HepG2 (cell line): ENCODE measurements around the gene FBXO24. TPM values are rescaled to one million over a fixed set of nuclear protein-coding genes. Genes with fewer than 3 reads are reported as not detected.

ENCODE experiments used
- ARNT2 ChIP-seq: sonication (generic); formaldehyde crosslinking; IDR thresholded peaks from 2 replicates; pipeline ENCODE4 v1.8.0; 2022; ENCODE audit warnings: mild to moderate bottlenecking, low read depth, missing genetic modification reagents, moderate library complexity
- ELF3 ChIP-seq: IDR thresholded peaks from 2 replicates; pipeline ENCODE4 v1.6.1; 2016; ENCODE audit warnings: missing genetic modification reagents, missing compliant biosample characterization
- JUNB ChIP-seq: sonication (generic); formaldehyde crosslinking; IDR thresholded peaks from 2 replicates; pipeline ENCODE4 v1.8.0; 2022; ENCODE audit warnings: missing genetic modification reagents, mild to moderate bottlenecking, borderline replicate concordance
- MYC ChIP-seq: sonication (generic); formaldehyde crosslinking; IDR thresholded peaks from 2 replicates; pipeline ENCODE4 v1.9.0; 2021; ENCODE audit warnings: missing genetic modification reagents, borderline replicate concordance
- NFE2L1 ChIP-seq: sonication (generic); formaldehyde crosslinking; IDR thresholded peaks from 2 replicates; pipeline ENCODE4 v1.4.0; 2020; ENCODE audit warnings: missing genetic modification reagents, mild to moderate bottlenecking, borderline replicate concordance
- NR2F6 ChIP-seq, 2 experiments: IDR thresholded peaks; 2 replicates each; pipeline ENCODE4 v1.6.1; 2016; ENCODE audit warnings: antibody characterized with exemption in 1 of 2, mild to moderate bottlenecking in 1 of 2
- POGK ChIP-seq: sonication (generic); formaldehyde crosslinking; conservative IDR thresholded peaks from 2 replicates; pipeline ENCODE4 v1.8.0; 2022; ENCODE audit warnings: mild to moderate bottlenecking, moderate library complexity, missing genetic modification reagents
- PRPF4 ChIP-seq: fragments of 200-400 bp; formaldehyde crosslinking; IDR thresholded peaks from 2 replicates; pipeline ENCODE4 v1.6.1; 2016; ENCODE audit warnings: low read length, low read depth; ENCODE audit not compliant: poor library complexity, severe bottlenecking
- RBM39 ChIP-seq: fragments of 200-400 bp; formaldehyde crosslinking; IDR thresholded peaks from one replicate; pipeline ENCODE4 v1.6.1; 2018; ENCODE audit warnings: antibody characterized with exemption, mild to moderate bottlenecking, low read depth, low read length; ENCODE audit not compliant: poor library complexity, severe bottlenecking
- REL ChIP-seq: sonication (generic); formaldehyde crosslinking; conservative IDR thresholded peaks from 2 replicates; pipeline ENCODE4 v1.8.0; 2022; ENCODE audit warnings: mild to moderate bottlenecking, missing genetic modification reagents, moderate library complexity
- ZKSCAN1 ChIP-seq: fragments of 150-350 bp; IDR thresholded peaks from 2 replicates; pipeline ENCODE4 v1.6.1; 2014; ENCODE audit warnings: low read length
- ZNF282 ChIP-seq: fragments of 450-650 bp; IDR thresholded peaks from 2 replicates; pipeline ENCODE4 v1.6.1; 2018; ENCODE audit not compliant: partially characterized antibody
- ZNF292 ChIP-seq: sonication (generic); formaldehyde crosslinking; IDR thresholded peaks from 2 replicates; pipeline ENCODE4 v1.8.1; 2022; ENCODE audit warnings: mild to moderate bottlenecking, low read depth, missing genetic modification reagents, borderline replicate concordance
- ZNF557 ChIP-seq: sonication (generic); formaldehyde crosslinking; IDR thresholded peaks from 2 replicates; pipeline ENCODE4 v1.4.0; 2020; ENCODE audit warnings: missing genetic modification reagents
- ZSCAN22 ChIP-seq: sonication (generic); formaldehyde crosslinking; IDR thresholded peaks from 2 replicates; pipeline ENCODE4 v1.4.0; 2020; ENCODE audit warnings: mild to moderate bottlenecking, missing genetic modification reagents
- polyA plus RNA-seq, 8 experiments: library from polyadenylated mRNA; depleted of rRNA in 3 of 8; stranded (reverse) in 7 of 8; unstranded in 1 of 8; fragments of >200 nt; fragmentation: Illumina TruSeq in 4 of 8; extraction: Trizol in 4 of 8; gene quantifications; 2 replicates each; pipeline versions ENCODE4 v1.2.1 to v1.2.3, GENCODE V29; 2011 to 2016; ENCODE audit warnings: low read depth in 4 of 8, missing spikeins in 1 of 8, mixed read lengths in 1 of 8; ENCODE audit not compliant: insufficient read depth in 1 of 8
- total RNA-seq, 5 experiments: library from RNA; depleted of rRNA; stranded (reverse); fragments of >200 nt; fragmentation: Illumina TruSeq; extraction: Trizol; gene quantifications; 2 replicates each; pipeline ENCODE4 v1.2.3, GENCODE V29; 2016; ENCODE audit warnings: low read depth in 1 of 5
- TF ChIP-seq, protein P1 (sequence below): sonication (generic); formaldehyde crosslinking; IDR thresholded peaks from 2 replicates; pipeline ENCODE4 v1.9.0; 2022; ENCODE audit warnings: low read depth, missing genetic modification reagents
- TF ChIP-seq, protein P2 (sequence below): IDR thresholded peaks from 2 replicates; pipeline ENCODE4 v1.4.0; 2020; ENCODE audit warnings: mild to moderate bottlenecking, missing genetic modification reagents
- TF ChIP-seq, protein P3 (sequence below): sonication (generic); formaldehyde crosslinking; IDR thresholded peaks from 2 replicates; pipeline ENCODE4 v1.4.0; 2020; ENCODE audit warnings: missing genetic modification reagents

The FBXO24 gene
- total and polyA plus RNA-seq, 2 of the 13 experiments (the other 11 are each of a cell fraction or from before 2014, with no cell fraction given) = 0.20 to 0.55 TPM

DNA sequence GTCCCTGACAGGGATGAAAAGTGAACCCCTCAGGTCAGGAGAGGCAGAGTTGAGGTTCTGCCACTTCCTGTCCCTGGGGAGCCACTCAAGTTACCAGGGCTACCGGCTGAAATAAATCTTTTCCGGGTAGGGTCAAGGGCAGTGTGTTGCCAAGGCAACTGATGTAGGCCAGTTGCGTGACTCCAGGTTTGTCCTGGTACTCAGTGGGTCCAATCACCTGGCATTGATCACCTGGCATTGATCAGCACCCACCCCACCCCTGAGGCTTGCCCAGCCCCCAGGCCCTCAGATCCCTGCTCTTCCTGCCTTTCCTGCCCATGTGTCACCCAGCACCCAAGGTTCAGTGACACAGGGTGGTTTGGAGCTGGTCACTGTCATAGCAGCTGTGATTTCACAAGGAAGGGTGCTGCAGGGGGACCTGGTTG lies 18.4 kb upstream of the FBXO24 start (continued):
- TF ChIP-seq NFE2L1 (CRISPR knock-in tag) (no peak), PRPF4 (no peak), REL (CRISPR knock-in tag) (no peak), ZNF557 (CRISPR knock-in tag) (0 out of 2 replicates have a peak, but pooled peaks have one; percentile 19), POGK (CRISPR knock-in tag) (0 out of 2 replicates have a peak, but pooled peaks have one; percentile 7), ZKSCAN1 (no peak), ARNT2 (CRISPR knock-in tag) (peak; percentile 12; the same call in 1 of the 2 replicates), RBM39 (peak; percentile 23), NR2F6 (IDR thresholded peaks at IDR 0.05) (peak; percentile 53), NR2F6 (CRISPR knock-in tag; IDR thresholded peaks at IDR 0.05) (peak; percentile 64), ELF3 (CRISPR knock-in tag) (peak; percentile 86), MYC (CRISPR knock-in tag) (no peak), ZSCAN22 (CRISPR knock-in tag) (no peak), JUNB (no peak), ZNF282 (no peak), ZNF292 (no peak)
- TF ChIP-seq, protein P1, sequence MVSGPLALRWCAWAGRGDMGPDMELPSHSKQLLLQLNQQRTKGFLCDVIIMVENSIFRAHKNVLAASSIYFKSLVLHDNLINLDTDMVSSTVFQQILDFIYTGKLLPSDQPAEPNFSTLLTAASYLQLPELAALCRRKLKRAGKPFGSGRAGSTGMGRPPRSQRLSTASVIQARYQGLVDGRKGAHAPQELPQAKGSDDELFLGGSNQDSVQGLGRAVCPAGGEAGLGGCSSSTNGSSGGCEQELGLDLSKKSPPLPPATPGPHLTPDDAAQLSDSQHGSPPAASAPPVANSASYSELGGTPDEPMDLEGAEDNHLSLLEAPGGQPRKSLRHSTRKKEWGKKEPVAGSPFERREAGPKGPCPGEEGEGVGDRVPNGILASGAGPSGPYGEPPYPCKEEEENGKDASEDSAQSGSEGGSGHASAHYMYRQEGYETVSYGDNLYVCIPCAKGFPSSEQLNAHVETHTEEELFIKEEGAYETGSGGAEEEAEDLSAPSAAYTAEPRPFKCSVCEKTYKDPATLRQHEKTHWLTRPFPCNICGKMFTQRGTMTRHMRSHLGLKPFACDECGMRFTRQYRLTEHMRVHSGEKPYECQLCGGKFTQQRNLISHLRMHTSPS (CRISPR knock-in tag) = 0 out of 2 replicates have a peak, but pooled peaks have one; percentile 42
- TF ChIP-seq, protein P2, sequence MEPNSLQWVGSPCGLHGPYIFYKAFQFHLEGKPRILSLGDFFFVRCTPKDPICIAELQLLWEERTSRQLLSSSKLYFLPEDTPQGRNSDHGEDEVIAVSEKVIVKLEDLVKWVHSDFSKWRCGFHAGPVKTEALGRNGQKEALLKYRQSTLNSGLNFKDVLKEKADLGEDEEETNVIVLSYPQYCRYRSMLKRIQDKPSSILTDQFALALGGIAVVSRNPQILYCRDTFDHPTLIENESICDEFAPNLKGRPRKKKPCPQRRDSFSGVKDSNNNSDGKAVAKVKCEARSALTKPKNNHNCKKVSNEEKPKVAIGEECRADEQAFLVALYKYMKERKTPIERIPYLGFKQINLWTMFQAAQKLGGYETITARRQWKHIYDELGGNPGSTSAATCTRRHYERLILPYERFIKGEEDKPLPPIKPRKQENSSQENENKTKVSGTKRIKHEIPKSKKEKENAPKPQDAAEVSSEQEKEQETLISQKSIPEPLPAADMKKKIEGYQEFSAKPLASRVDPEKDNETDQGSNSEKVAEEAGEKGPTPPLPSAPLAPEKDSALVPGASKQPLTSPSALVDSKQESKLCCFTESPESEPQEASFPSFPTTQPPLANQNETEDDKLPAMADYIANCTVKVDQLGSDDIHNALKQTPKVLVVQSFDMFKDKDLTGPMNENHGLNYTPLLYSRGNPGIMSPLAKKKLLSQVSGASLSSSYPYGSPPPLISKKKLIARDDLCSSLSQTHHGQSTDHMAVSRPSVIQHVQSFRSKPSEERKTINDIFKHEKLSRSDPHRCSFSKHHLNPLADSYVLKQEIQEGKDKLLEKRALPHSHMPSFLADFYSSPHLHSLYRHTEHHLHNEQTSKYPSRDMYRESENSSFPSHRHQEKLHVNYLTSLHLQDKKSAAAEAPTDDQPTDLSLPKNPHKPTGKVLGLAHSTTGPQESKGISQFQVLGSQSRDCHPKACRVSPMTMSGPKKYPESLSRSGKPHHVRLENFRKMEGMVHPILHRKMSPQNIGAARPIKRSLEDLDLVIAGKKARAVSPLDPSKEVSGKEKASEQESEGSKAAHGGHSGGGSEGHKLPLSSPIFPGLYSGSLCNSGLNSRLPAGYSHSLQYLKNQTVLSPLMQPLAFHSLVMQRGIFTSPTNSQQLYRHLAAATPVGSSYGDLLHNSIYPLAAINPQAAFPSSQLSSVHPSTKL (CRISPR knock-in tag) = no peak
- TF ChIP-seq, protein P3, sequence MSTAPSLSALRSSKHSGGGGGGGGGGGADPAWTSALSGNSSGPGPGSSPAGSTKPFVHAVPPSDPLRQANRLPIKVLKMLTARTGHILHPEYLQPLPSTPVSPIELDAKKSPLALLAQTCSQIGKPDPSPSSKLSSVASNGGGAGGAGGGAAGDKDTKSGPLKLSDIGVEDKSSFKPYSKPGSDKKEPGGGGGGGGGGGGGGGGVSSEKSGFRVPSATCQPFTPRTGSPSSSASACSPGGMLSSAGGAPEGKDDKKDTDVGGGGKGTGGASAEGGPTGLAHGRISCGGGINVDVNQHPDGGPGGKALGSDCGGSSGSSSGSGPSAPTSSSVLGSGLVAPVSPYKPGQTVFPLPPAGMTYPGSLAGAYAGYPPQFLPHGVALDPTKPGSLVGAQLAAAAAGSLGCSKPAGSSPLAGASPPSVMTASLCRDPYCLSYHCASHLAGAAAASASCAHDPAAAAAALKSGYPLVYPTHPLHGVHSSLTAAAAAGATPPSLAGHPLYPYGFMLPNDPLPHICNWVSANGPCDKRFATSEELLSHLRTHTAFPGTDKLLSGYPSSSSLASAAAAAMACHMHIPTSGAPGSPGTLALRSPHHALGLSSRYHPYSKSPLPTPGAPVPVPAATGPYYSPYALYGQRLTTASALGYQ (CRISPR knock-in tag) = 0 out of 2 replicates have a peak, but pooled peaks have one; percentile 51
